ENCODE measurements around the gene DCP1B.

DNA sequence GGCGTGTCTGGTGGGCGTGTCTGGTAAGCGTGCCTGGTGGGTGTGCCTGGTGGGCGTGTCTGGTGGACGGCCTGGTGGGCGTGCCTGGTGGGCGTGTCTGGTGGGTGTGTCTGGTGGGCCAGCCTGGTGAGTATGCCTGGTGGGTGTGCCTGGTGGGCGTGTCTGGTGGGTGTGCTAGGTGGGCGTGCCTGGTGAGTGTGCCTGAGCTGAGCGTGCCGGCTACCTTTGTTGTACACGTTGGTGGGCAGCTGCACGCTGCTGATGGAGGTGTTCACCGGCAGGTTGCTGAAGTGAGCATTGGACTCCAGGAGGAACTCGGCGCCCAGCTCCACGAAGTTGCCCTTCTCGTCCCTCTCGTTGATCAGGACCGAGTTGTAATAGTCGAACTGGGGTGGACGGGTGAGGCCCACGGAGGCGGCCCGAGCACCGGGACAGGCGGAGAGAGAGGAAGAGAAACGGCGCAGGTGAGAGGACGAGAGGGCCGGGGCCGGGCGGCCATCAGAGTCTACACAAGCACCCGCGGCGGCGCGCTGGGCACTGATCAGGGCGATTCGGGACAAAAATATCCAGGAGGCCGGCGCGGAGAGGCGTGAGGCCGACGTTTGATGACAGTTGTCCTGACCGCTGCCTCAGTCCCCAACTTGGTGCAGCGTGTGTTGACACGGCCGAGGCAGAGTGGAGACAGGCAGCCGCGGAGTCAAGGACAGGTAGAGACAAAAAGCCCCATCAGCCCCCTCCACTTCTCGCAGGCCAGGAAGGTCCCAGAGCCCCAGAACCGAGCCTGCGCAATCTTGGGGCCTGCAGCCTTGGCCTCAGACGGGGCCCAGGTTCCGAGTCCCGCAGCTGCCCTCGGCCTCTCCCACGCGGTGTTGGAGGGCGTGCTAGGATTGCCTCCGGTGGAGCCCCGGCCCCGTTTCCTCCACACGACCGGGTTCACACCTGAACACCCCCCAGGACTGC, 96.3 kb downstream of the DCP1B start:
- TF ChIP-seq, protein P1, sequence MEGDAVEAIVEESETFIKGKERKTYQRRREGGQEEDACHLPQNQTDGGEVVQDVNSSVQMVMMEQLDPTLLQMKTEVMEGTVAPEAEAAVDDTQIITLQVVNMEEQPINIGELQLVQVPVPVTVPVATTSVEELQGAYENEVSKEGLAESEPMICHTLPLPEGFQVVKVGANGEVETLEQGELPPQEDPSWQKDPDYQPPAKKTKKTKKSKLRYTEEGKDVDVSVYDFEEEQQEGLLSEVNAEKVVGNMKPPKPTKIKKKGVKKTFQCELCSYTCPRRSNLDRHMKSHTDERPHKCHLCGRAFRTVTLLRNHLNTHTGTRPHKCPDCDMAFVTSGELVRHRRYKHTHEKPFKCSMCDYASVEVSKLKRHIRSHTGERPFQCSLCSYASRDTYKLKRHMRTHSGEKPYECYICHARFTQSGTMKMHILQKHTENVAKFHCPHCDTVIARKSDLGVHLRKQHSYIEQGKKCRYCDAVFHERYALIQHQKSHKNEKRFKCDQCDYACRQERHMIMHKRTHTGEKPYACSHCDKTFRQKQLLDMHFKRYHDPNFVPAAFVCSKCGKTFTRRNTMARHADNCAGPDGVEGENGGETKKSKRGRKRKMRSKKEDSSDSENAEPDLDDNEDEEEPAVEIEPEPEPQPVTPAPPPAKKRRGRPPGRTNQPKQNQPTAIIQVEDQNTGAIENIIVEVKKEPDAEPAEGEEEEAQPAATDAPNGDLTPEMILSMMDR (IDR thresholded peaks at IDR 0.05), result no peak
- no peak for TF ChIP-seq POLR2A (IDR thresholded peaks at IDR 0.05)
